WI38 (cell line): Measurements from ENCODE around the gene NR1I2.

Experiments
- H3K4me3 ChIP-seq: 2 replicates; pipeline ENCODE4 v1.5.1; 2011; ENCODE audit warnings: low read depth, mild to moderate bottlenecking, control low read depth, low read length
- TF ChIP-seq, protein P1 (sequence below): IDR thresholded peaks from 2 replicates; pipeline ENCODE4 v1.5.1; 2012; ENCODE audit warnings: low read depth, mild to moderate bottlenecking, control low read depth, low read length

The NR1I2 gene

DNA sequence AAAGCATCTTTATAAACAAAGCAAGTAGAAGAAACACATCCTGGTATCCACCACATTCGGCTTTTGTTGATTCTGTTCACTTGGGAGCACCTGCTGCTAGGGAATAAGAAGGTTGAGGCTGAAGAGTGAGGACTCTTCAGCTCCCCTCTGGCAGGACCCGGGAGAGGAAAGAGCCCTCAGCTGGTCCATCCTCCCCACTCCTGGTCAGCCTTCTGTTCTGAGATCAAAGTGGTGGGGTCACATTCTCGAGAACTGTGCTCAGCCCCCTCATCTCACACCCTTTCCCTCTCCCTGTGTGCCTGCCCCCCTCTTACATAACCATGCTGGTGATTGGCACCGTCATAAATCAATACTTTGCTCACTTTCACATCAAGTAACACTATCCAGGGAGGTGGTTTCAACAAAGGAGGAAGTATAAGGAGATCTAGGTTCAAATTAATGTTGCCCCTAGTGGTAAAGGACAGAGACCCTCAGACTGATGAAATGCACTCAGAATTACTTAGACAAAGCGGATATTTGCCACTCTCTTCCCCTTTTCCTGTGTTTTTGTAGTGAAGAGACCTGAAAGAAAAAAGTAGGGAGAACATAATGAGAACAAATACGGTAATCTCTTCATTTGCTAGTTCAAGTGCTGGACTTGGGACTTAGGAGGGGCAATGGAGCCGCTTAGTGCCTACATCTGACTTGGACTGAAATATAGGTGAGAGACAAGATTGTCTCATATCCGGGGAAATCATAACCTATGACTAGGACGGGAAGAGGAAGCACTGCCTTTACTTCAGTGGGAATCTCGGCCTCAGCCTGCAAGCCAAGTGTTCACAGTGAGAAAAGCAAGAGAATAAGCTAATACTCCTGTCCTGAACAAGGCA is at the start of gene NR1I2:
TSS of gene NR1I2 (plus strand) at position 772 of the 869 bp plus-strand sequence.
- TF ChIP-seq, protein P1, sequence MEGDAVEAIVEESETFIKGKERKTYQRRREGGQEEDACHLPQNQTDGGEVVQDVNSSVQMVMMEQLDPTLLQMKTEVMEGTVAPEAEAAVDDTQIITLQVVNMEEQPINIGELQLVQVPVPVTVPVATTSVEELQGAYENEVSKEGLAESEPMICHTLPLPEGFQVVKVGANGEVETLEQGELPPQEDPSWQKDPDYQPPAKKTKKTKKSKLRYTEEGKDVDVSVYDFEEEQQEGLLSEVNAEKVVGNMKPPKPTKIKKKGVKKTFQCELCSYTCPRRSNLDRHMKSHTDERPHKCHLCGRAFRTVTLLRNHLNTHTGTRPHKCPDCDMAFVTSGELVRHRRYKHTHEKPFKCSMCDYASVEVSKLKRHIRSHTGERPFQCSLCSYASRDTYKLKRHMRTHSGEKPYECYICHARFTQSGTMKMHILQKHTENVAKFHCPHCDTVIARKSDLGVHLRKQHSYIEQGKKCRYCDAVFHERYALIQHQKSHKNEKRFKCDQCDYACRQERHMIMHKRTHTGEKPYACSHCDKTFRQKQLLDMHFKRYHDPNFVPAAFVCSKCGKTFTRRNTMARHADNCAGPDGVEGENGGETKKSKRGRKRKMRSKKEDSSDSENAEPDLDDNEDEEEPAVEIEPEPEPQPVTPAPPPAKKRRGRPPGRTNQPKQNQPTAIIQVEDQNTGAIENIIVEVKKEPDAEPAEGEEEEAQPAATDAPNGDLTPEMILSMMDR, result no peak
- H3K4me3 ChIP-seq, result no peak within 1 kb of the TSS

DNA sequence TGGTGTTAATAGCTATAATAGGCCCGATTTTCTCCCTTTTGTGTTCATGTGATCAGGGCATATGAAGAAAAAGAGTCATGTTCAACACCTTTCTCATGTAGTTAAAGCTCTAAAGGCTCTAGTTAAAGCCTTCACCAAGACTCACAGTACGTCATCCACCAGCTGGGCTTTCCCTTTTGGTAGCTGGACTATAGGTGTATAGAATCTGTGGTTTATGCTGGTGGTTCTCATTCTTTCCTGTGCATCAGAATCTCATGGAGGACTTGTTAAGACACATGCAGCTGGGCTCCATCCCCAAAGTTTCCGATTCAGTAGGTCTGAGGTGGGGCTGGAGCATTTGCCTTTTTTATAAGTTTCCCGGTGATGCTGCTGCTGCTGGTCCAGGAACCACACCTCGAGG is 48.1 kb upstream of the NR1I2 start:
- TF ChIP-seq, protein P1, result no peak
- H3K4me3 ChIP-seq, result no peak overlapping the region

DNA sequence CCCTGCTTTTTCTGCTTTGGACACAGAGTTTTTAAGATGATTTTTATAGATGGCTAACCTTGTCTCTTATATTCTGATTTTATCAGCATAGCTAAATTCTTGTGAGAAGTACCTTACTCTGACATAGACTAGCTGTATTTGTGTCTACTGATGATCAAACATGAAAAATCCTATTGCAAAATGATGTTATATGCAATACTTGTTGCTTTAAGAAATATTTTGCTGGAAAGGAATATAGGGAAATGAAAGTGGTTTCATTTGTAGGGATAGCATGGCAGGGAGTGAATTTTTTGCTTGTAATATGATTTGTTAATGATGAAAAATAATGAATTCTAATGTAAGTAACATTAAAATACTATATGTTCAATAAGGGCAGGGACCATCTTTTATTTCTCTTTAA is 43.2 kb upstream of the NR1I2 start:
- no peak overlapping the region for H3K4me3 ChIP-seq
- TF ChIP-seq, protein P1, result no peak

DNA sequence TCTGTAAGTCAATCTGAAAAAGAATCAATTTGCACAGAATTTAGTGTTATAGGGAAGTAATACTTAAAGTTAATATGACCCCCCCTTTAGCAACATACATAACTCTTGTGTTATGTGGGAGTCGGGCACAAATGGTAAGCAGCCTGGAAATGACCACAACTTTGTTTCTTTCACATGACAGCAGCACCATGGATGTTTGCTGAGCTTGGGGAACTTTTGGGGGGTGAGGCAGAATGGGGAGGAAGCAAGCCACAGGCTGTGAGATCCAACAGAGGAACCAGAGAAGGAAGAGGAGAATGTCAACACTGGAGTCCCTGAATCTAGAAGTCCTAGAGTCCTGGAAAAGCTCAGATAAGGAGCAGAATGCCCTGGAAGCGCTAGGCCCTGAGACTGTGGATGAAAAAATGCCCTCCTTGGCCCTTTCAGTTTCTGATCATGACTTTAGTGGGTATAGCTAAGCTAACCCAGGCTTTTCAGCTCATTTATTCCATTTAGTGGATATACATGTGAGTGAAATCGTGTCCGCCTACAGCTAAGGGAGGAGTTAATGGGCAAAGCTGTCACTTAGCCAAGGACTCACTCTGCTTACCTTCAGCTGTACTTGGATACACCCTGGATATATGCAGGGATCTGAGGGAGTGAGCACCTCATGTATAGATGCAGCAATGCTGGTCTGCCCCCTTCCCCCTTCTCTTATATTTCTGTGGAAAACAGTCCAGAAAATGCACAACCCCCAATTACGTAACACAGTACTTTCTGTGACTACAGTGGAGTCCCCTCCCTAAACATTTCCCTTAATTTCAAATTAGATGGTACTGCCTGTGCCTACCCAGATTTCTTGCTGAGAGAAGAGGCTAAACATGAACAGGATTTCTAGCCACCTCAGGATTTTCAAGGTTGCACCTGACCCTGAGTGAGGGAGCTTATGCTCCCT is 40.0 kb upstream of the NR1I2 start:
- H3K4me3 ChIP-seq, result no peak overlapping the region
- TF ChIP-seq, protein P1, result no peak

DNA sequence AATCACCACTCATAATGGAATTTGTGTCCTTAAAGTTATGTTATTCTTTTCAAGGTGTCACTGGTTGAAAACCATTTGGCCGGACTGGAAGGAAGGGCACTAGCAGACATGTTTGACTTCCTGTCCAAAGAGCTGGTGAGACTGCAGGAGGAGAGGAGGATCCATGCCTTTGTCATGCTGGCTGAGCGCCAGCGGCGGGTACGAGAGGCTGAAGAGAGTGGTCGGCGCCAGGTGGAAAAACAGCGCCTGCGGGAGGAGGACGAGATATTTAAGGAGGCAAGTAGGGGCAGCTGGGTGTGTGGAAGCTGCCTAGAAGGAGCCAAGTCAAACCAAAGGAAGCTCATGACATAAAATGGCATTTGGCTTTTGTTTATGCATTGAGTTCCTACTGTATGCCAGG is 38.0 kb upstream of the NR1I2 start:
- H3K4me3 ChIP-seq, result no peak overlapping the region
- TF ChIP-seq, protein P1, result no peak

DNA sequence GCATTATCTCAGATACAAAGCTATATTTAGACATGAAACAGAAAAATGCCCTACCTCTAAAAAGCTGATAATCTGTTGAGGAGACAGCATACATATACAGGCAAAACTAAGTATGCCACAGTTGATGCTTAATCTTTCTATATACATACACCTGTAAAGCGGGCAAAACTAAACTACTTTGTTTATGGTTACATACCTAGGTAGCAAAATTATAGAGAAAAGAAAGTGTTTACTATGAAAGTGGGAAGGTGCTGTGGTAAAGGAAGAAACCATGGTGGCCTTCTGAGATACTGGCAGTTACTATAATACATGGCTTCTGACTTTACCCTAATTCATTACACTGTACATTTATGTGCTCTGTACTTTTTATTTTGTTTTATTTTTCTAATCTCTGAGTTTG is 36.0 kb upstream of the NR1I2 start:
- TF ChIP-seq, protein P1, result no peak
- no peak overlapping the region for H3K4me3 ChIP-seq
